Mammary epithelial cell (primary cell): ENCODE results near the gene MAD1L1.

ENCODE experiments used
- EZH2 ChIP-seq: IDR thresholded peaks from 2 replicates; pipeline ENCODE4 v1.6.1; 2012; ENCODE audit warnings: low read length, inconsistent platforms, borderline replicate concordance
- TF ChIP-seq, protein P1 (sequence below), 2 donors: IDR thresholded peaks in 1 of 2; conservative IDR thresholded peaks in 1 of 2; 2 replicates each; pipeline ENCODE4 v1.5.1; 2011 to 2012; ENCODE audit warnings: inconsistent platforms in 2 of 2, low read length in 2 of 2, mild to moderate bottlenecking in 2 of 2, control low read depth in 1 of 2, low read depth in 1 of 2; ENCODE audit not compliant: insufficient read depth in 1 of 2; ENCODE audit errors: extremely low read depth in 1 of 2

DNA sequence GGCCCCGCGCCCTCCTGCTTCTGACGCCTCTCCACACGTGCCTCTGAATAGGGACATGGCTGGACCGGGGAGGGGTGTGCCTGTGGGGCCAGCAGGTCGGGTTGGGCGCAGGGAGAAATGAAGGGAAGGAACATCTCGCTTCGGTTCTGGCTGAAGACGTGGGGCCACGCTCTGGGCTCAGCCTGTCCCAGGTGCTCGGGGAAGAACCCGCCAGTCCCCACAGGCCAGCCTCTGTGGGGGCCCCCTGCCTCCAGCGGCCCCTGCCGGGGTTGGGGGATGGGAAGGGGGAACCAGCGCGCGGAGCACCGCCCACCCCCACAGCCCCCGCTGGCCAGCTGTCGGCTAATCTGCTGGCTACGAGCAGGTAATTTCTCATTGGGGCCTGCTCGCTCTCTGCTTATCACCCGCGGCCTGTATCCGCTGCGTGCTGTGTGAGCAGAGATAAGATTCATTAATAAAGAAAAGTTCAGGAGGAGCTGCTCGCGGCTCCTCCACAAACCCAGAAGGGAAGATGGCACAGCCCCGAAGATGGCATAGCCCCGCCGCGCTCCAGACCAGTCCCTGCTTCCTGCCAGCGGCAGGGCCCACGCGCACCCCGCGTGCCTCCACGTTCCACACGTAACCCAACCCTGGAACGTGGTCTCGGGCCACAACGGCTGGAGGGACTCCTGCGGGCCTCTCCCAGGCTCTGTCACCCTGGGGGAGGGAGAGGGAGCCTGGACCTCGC, 376.4 kb downstream of the MAD1L1 start:
- TF ChIP-seq, protein P1, sequence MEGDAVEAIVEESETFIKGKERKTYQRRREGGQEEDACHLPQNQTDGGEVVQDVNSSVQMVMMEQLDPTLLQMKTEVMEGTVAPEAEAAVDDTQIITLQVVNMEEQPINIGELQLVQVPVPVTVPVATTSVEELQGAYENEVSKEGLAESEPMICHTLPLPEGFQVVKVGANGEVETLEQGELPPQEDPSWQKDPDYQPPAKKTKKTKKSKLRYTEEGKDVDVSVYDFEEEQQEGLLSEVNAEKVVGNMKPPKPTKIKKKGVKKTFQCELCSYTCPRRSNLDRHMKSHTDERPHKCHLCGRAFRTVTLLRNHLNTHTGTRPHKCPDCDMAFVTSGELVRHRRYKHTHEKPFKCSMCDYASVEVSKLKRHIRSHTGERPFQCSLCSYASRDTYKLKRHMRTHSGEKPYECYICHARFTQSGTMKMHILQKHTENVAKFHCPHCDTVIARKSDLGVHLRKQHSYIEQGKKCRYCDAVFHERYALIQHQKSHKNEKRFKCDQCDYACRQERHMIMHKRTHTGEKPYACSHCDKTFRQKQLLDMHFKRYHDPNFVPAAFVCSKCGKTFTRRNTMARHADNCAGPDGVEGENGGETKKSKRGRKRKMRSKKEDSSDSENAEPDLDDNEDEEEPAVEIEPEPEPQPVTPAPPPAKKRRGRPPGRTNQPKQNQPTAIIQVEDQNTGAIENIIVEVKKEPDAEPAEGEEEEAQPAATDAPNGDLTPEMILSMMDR (conservative IDR thresholded peaks at IDR 0.05 in 1 of 2, IDR thresholded peaks at IDR 0.05 in 1 of 2; ENCODE audit: extremely low read depth in 1 of 2, insufficient read depth in 1 of 2, low read depth in 1 of 2, low read length in 2 of 2), result no peak
- no peak for TF ChIP-seq EZH2
